Keratinocyte (primary cell): ENCODE measurements around the gene PLCL2. TPM values are rescaled to one million over a fixed set of nuclear protein-coding genes. Genes with fewer than 3 reads are reported as not detected.
"Not testable (repeated sequence)": the region's sequence is repeated elsewhere in the genome, so short reads cannot be mapped to it uniquely, and the experiment has no call there.

ENCODE experiments used
- DNase-seq: peaks from one replicate; pipeline ENCODE4 v3.0.0-alpha.2; 2011; ENCODE audit warnings: low read depth, missing footprints, low spot score
- FAIRE-seq: peaks from 2 replicates; lab custom pipeline; 2011; peaks lifted over from hg19 to GRCh38; lab: Jason Lieb, UNC
- H2AFZ ChIP-seq: 2 replicates; pipeline ENCODE4 v1.6.0; 2012; ENCODE audit warnings: low read length, control low read depth, inconsistent platforms; ENCODE audit not compliant: control insufficient read depth
- H3K27ac ChIP-seq: 2 replicates; pipeline ENCODE4 v1.5.1; 2011; ENCODE audit warnings: low read length; ENCODE audit not compliant: control insufficient read depth, insufficient read depth
- H3K27me3 ChIP-seq: 3 replicates; pipeline ENCODE4 v1.6.0; 2011; ENCODE audit warnings: low read length; ENCODE audit not compliant: control insufficient read depth, insufficient read depth; ENCODE audit errors: extremely low read depth
- H3K36me3 ChIP-seq, 2 experiments: 2 replicates in 1 of 2; 3 replicates in 1 of 2; pipeline ENCODE4 v1.5.1; 2011; ENCODE audit warnings: low read length in 2 of 2, mild to moderate bottlenecking in 1 of 2; ENCODE audit not compliant: control insufficient read depth in 2 of 2, insufficient read depth in 2 of 2; ENCODE audit errors: extremely low read depth in 1 of 2
- H3K4me1 ChIP-seq: 3 replicates; pipeline ENCODE4 v1.5.1; 2011; ENCODE audit warnings: low read length; ENCODE audit not compliant: control insufficient read depth, insufficient read depth; ENCODE audit errors: extremely low read depth
- H3K4me2 ChIP-seq: 3 replicates; pipeline ENCODE4 v1.6.0; 2011; ENCODE audit warnings: low read depth, low read length; ENCODE audit not compliant: control insufficient read depth, insufficient read depth; ENCODE audit errors: extremely low read depth
- H3K4me3 ChIP-seq, 3 experiments: fragments of 200-600 bp in 1 of 3; sonication (generic) in 1 of 3; 2 replicates in 2 of 3; 3 replicates in 1 of 3; pipeline ENCODE4 v1.5.1; 2011 to 2016; ENCODE audit warnings: low read length in 3 of 3, mild to moderate bottlenecking in 3 of 3, control low read depth in 2 of 3, inconsistent platforms in 1 of 3, low read depth in 1 of 3, mixed read lengths in 1 of 3, mixed run types in 1 of 3, moderate library complexity in 1 of 3; ENCODE audit not compliant: control insufficient read depth in 2 of 3, insufficient read depth in 2 of 3; ENCODE audit errors: extremely low read depth in 1 of 3
- H3K79me2 ChIP-seq: 2 replicates; pipeline ENCODE4 v1.6.0; 2012; ENCODE audit warnings: low read length; ENCODE audit not compliant: control insufficient read depth, insufficient read depth
- H3K9ac ChIP-seq: 3 replicates; pipeline ENCODE4 v1.6.0; 2011; ENCODE audit warnings: low read length; ENCODE audit not compliant: control insufficient read depth, insufficient read depth; ENCODE audit errors: extremely low read depth
- H3K9me1 ChIP-seq: 3 replicates; pipeline ENCODE4 v1.6.0; 2011; ENCODE audit warnings: low read length; ENCODE audit not compliant: control insufficient read depth, insufficient read depth; ENCODE audit errors: extremely low read depth
- H3K9me3 ChIP-seq: 2 replicates; pipeline ENCODE4 v1.5.1; 2012; ENCODE audit warnings: low read depth, low read length; ENCODE audit not compliant: control insufficient read depth
- H4K20me1 ChIP-seq: 3 replicates; pipeline ENCODE4 v1.6.0; 2011; ENCODE audit warnings: low read length; ENCODE audit not compliant: control insufficient read depth, insufficient read depth; ENCODE audit errors: extremely low read depth
- CTCF ChIP-seq, 3 experiments: IDR thresholded peaks in 1 of 3; conservative IDR thresholded peaks in 1 of 3; optimal IDR thresholded peaks in 1 of 3; 2 replicates in 2 of 3; 3 replicates in 1 of 3; pipeline versions ENCODE3 to v1.5.1; 2011; ENCODE audit warnings: low read length in 3 of 3, mild to moderate bottlenecking in 3 of 3, moderate library complexity in 2 of 3, control low read depth in 1 of 3, inconsistent platforms in 1 of 3; ENCODE audit not compliant: insufficient read depth in 2 of 3; ENCODE audit errors: extremely low read depth in 1 of 3
- EZH2 ChIP-seq: IDR thresholded peaks from one replicate; pipeline ENCODE4 v1.6.1; 2012; ENCODE audit warnings: inconsistent platforms, mild to moderate bottlenecking, low read length, moderate library complexity
- dilution Hi-C: fragments of 300-500 bp; cut with MboI; formaldehyde crosslinking; loops from one replicate; pipeline ENCODE4 v1.7.0; 2020; ENCODE audit warnings: low sequenced_read_pairs; ENCODE audit not compliant: extremely low pct_ligation_motif_present
- polyA plus RNA-seq, 5 experiments: library from polyadenylated mRNA; depleted of rRNA in 3 of 5; stranded (reverse) in 3 of 5; stranded (forward) in 1 of 5; unstranded in 1 of 5; fragments of >200 nt; gene quantifications; 1 replicate in 1 of 5; 2 replicates in 3 of 5; 3 replicates in 1 of 5; pipeline versions ENCODE4 v1.2.1 to v1.2.3, GENCODE V29; 2011 to 2012; ENCODE audit warnings: missing spikeins in 2 of 5, low read depth in 1 of 5, low replicate concordance in 1 of 5

Gene PLCL2
- polyA plus RNA-seq, 1 donor (not counting 4 experiments of a cell fraction or from before 2014, with no cell fraction given) = 0.20 TPM

GRCh38 chr3:16978921-16979271, 94.1 kb downstream of the PLCL2 start:
- no peaks in the 10 kb centered on the region for H3K9me3 ChIP-seq
- no peaks in the 10 kb centered on the region for H3K36me3 ChIP-seq
- H3K27me3 ChIP-seq = no peaks in the 10 kb centered on the region
- no peak for FAIRE-seq
- H3K27ac ChIP-seq = no peak overlapping the region
- dilution Hi-C loops = no loop called here
- no peaks in the 10 kb centered on the region for H3K4me1 ChIP-seq
- no peak for DNase-seq
- H3K9me1 ChIP-seq = no peaks in the 10 kb centered on the region
- TF ChIP-seq CTCF (optimal IDR thresholded peaks at IDR 0.05 in 1 of 3, IDR thresholded peaks at IDR 0.05 in 1 of 3, conservative IDR thresholded peaks at IDR 0.05 in 1 of 3; ENCODE audit: extremely low read depth in 1 of 3, insufficient read depth in 2 of 3, low read length in 3 of 3) (no peak), EZH2 (no peak)
- no peak overlapping the region for H3K4me2 ChIP-seq
- no peaks in the 10 kb centered on the region for H3K79me2 ChIP-seq
- H3K4me3 ChIP-seq = no peak overlapping the region
- no peak overlapping the region for H2AFZ ChIP-seq
- no peak overlapping the region for H3K9ac ChIP-seq
- H4K20me1 ChIP-seq = no peaks in the 10 kb centered on the region

- H3K9me3 ChIP-seq, H3K4me1 ChIP-seq, H4K20me1 ChIP-seq, H2AFZ ChIP-seq, H3K9me1 ChIP-seq, FAIRE-seq, H3K36me3 ChIP-seq, H3K79me2 ChIP-seq, H3K9ac ChIP-seq, H3K4me2 ChIP-seq, DNase-seq, dilution Hi-C loops, H3K4me3 ChIP-seq, H3K27me3 ChIP-seq, H3K27ac ChIP-seq: not testable (repeated sequence)
Observed at GRCh38 chr3:16979769-16980515, 95.2 kb downstream of the PLCL2 start.

DNA sequence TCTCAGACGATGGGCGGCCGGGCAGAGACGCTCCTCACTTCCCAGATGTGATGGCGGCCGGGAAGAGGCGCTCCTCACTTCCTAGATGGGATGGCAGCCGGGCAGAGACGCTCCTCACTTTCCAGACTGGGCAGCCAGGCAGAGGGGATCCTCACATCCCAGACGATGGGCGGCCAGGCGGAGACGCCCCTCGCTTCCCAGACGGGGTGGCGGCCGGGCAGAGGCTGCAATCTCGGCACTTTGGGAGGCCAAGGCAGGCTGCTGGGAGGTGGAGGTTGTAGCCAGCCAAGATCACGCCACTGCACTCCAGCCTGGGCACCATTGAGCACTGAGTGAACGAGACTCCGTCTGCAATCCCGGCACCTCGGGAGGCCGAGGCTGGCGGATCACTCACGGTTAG, 95.8 kb downstream of the PLCL2 start:
- H3K9me1 ChIP-seq, FAIRE-seq, dilution Hi-C loops, H3K4me3 ChIP-seq, H3K27ac ChIP-seq, H3K4me2 ChIP-seq, H2AFZ ChIP-seq, H3K79me2 ChIP-seq, H3K27me3 ChIP-seq, H3K36me3 ChIP-seq, H4K20me1 ChIP-seq, H3K4me1 ChIP-seq, DNase-seq, H3K9me3 ChIP-seq, H3K9ac ChIP-seq: not testable (repeated sequence)
